Lower leg skin (tissue), 3 donors: ENCODE results near the gene CEP192.

Source experiments
- CTCF ChIP-seq, 3 donors: fragments of 450-650 bp; IDR thresholded peaks; one replicate each; pipeline ENCODE4 v1.5.1; 2016; ENCODE audit warnings: antibody characterized with exemption in 3 of 3, mild to moderate bottlenecking in 3 of 3, moderate library complexity in 2 of 3
- POLR2A ChIP-seq, 2 donors: fragments of 450-650 bp; IDR thresholded peaks; one replicate each; pipeline ENCODE4 v1.6.1; 2016 to 2017; ENCODE audit warnings: antibody characterized with exemption in 2 of 2, mild to moderate bottlenecking in 1 of 2, moderate library complexity in 1 of 2

- TF ChIP-seq CTCF (IDR thresholded peaks at IDR 0.05) (no peak), POLR2A (IDR thresholded peaks at IDR 0.05) (no peak)
Observed at GRCh38 chr18:13026583-13027270, 35.6 kb downstream of the CEP192 start.
